Body of pancreas (tissue), 4 donors: ENCODE data around the gene SEMA4D.

Experiments
- POLR2A ChIP-seq, 3 donors: fragments of 450-650 bp; IDR thresholded peaks; one replicate each; pipeline ENCODE4 v1.6.1; 2016; ENCODE audit warnings: antibody characterized with exemption in 3 of 3, mild to moderate bottlenecking in 2 of 3
- TF ChIP-seq, protein P1 (sequence below), 7 experiments: fragments of 450-650 bp in 4 of 7; fragments of 200-600 bp in 3 of 7; sonication (generic) in 3 of 7; IDR thresholded peaks; one replicate each; pipeline ENCODE4 v1.5.1; 2016 to 2019; ENCODE audit warnings: antibody characterized with exemption in 7 of 7

DNA sequence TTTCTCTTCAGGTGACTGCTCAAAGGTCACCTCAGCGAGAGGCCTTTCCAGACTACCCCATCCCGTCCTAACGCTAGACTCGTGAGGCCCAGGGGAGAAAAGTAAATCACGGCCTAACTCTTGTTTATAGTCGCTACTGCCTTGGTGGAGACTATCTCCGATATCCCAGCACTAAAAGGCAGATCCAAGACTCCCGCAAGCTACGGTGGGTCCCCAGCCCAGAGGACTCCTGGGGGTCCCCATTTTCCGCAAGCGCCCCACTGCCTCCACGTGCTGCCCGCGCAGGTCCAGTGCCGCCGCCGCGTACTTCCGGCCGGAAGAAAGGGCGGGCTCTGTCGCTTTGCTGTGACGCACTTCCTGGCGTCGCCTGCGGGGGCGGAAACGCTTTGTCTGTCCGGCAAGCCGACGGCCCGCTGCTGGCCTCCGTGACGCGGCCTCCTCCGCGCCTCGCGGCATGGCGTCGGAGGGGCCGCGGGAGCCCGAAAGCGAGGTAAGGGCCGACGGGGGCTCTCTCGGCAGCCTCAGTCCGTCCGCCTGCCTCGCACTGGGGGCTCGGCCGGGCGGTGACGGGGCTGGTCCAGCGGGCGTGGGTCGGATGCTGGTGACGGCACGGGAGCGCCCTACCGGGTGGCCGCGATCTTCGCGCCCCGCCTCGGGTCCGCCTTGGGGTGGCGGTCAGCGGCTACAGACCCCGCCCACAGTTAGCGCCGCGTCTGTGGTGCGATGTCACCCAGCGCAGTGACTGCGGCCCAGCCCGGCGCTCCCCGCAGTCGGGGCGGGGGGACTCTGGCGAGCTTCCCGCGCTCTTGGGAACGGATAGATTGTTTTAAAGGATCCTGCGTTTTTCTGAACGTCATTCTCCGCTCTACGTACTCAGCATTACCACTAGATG, 179.5 kb downstream of the SEMA4D start, which contains the start of gene SECISBP2:
- peak; percentile 96 to 98 (median 97) for TF ChIP-seq POLR2A (IDR thresholded peaks at IDR 0.05)
- TF ChIP-seq, protein P1, sequence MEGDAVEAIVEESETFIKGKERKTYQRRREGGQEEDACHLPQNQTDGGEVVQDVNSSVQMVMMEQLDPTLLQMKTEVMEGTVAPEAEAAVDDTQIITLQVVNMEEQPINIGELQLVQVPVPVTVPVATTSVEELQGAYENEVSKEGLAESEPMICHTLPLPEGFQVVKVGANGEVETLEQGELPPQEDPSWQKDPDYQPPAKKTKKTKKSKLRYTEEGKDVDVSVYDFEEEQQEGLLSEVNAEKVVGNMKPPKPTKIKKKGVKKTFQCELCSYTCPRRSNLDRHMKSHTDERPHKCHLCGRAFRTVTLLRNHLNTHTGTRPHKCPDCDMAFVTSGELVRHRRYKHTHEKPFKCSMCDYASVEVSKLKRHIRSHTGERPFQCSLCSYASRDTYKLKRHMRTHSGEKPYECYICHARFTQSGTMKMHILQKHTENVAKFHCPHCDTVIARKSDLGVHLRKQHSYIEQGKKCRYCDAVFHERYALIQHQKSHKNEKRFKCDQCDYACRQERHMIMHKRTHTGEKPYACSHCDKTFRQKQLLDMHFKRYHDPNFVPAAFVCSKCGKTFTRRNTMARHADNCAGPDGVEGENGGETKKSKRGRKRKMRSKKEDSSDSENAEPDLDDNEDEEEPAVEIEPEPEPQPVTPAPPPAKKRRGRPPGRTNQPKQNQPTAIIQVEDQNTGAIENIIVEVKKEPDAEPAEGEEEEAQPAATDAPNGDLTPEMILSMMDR (IDR thresholded peaks at IDR 0.05) = peak in 5 of 7 experiments; percentile 62 to 84 (median 78)
